GM12873 (cell line): Measurements from ENCODE around the gene ADAMTS16.

Source experiments
- CTCF ChIP-seq: IDR thresholded peaks from 2 replicates; pipeline ENCODE4 v1.5.1; 2012; ENCODE audit warnings: low read depth, mild to moderate bottlenecking, moderate library complexity, low read length, control low read depth; ENCODE audit not compliant: insufficient read depth; ENCODE audit errors: missing control alignments

Gene ADAMTS16

DNA sequence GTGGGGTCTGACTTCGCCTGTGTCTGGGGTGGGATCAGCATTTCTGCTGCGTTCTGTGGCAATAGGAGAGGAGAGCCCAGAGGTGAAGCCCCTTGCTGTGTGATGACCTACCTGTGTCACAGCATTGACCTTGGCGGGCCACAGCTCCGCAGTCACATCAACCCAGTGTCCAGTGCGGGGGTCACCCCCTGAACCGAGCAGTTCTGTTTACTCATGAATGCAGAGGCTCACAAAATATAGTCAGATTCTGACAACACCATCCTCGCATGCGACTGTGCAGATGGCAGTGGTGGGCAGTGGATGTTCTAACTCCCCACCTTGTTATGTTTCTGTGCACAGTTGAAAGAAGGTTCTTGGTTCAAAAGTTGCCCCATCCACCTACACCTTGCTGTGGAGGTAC, 100.1 kb downstream of the ADAMTS16 start:
- no peak for TF ChIP-seq CTCF

DNA sequence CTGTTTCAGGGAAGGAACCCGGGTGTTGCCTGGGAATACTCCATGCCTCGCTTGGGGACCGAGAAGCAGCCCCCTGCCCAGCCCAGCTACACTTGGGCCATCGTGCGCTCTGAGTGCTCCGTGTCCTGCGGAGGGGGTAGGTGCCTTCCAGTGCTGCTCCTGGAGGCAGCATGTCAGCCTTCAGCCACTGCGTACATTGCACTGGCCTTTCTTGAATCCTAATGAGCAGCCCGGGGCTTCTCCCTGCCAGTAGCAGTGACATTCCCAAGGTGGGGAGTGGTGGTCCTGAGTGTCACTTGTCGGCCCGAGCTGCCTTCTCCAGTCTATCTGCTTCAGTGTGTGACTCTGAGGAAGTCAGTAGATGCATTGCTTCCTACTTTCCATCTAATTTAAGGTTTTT, 101.9 kb downstream of the ADAMTS16 start:
- no peak for TF ChIP-seq CTCF

GRCh38 chr5:5246736-5247135, 106.6 kb downstream of the ADAMTS16 start:
- TF ChIP-seq CTCF, result no peak

DNA sequence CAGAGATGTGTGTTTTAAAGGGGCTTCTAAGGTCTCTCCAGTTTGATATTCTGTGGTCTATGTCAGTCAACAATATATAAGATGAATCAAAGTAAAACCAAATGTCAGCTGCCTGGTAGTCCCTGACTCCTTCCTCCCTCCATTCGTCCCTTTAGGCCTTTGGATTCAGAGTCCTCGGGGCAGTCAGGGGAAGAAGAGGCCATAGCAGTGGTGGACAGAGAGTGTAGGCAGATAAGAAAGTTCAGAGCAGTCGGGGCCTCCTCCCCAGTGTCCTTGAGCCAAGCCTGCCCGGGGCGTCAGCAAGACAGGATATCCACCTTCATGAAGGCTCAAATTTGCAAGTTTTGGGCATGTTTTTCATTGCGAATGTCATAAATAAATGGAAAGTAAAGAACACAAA, 110.6 kb downstream of the ADAMTS16 start:
- no peak for TF ChIP-seq CTCF

GRCh38 chr5:5252106-5252505, 112.0 kb downstream of the ADAMTS16 start:
- no peak for TF ChIP-seq CTCF

DNA sequence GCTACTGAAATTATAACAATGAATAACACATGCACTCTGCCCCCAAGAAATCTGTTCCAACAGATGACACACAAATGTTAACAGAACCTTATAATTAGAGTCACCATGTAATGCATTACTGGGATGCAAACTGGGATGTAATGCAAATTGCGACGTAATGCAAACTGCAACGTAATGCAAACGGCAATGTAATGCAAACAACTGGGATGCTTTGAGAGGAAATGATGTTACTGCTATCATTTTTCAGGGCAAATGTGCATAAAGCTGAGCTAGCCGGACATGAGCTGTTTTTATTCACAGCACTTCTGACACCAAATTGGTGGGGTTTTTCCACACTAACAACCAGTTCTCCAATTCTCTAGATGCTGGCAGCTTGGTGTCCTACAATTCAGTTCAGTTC, 117.2 kb downstream of the ADAMTS16 start:
- no peak for TF ChIP-seq CTCF

DNA sequence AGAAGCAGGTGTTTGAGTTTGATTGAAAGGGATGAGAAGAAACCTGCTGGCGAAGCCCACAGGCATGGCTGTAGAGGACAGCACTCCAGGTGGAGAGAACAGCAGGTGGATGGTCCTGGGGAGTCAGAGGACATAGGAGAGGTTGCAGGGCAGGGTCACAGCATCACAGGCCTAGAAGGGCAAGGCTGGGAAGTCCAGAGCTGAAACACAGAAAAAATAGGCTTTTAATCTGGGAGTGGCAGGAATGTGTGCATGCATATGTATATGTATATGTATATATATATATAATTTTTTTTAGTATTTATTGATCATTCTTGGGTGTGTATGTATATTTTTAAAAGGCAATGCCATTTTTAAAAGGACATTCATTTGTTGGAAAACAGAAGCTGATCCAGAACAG, 118.4 kb downstream of the ADAMTS16 start:
- no peak for TF ChIP-seq CTCF
